Measurements from ENCODE around the gene CATSPERE. TPM values are rescaled to one million over a fixed set of nuclear protein-coding genes. Genes with fewer than 3 reads are reported as not detected.
A peak's percentile ranks its signal among the peaks of the same experiment; 100 is the strongest.

CATSPERE gene
- total RNA-seq, 1 experiment from 2014 or later, result 1.2 TPM

DNA sequence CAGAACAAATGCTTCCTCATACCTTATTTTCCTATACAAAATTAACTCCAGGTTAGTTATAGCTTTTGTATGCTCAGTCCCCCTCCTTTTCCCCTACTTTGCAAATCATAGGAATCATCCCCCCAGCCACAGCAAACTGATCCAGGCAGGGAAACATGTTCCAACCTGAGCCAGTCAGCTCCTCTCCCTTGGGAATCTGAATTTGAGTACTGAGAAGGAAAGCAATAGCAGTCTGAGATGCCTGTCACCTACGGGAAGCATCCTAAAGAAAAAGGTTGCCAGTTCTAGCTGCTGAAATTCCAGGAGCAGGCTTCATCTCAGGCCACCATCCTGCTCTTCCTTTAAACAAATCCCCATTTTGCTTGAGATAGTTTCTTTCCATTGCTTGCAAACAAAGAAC is 16.2 kb upstream of the CATSPERE start:
- peaks cover 22% of the 10 kb centered on the region for H3K4me1 ChIP-seq (replicated peaks; ENCODE audit: insufficient read depth)
- H3K4me2 ChIP-seq, result no peak overlapping the region
- H4K20me1 ChIP-seq (ENCODE audit: insufficient read depth), result no peaks in the 10 kb centered on the region; the same call in 1 of the 2 replicates
- no peak overlapping the region for H3K27ac ChIP-seq
- BruUV-seq (replicated peaks), result no TSS peak
- no peak overlapping the region for H3K4me3 ChIP-seq
- no peaks in the 10 kb centered on the region; the same call in 1 of the 2 replicates for H3F3A ChIP-seq (ENCODE audit: insufficient read depth, low read depth)
- H3K27me3 ChIP-seq (ENCODE audit: insufficient read depth, low read depth), result no peaks in the 10 kb centered on the region
- H3K9me2 ChIP-seq (ENCODE audit: insufficient read depth), result no peaks in the 10 kb centered on the region
- ChIA-PET POLR2A (ENCODE audit: unreplicated experiment) (interaction anchor here (0.9 kb wide), 1 partner anchor 319 kb away, joined by 9 read pairs; no protein-coding TSS in a partner anchor), CTCF (no interaction called here)
- H2AFZ ChIP-seq, result no peak overlapping the region
- peaks cover 22% of the 10 kb centered on the region; the same call in 1 of the 2 replicates for H3K36me3 ChIP-seq (ENCODE audit: low read depth)
- intact Hi-C loops (cut with micrococcal nuclease; ENCODE audit: unreplicated experiment), result no loop called here
- H3K9me3 ChIP-seq (ENCODE audit: insufficient read depth, low read depth), result no peaks in the 10 kb centered on the region
- peaks cover 98% of the 10 kb centered on the region for H3K79me2 ChIP-seq (ENCODE audit: low read depth)
- no peak for TF ChIP-seq EZH2 (IDR thresholded peaks at IDR 0.05; ENCODE audit: low read depth)
- TF ChIP-seq, protein P1, sequence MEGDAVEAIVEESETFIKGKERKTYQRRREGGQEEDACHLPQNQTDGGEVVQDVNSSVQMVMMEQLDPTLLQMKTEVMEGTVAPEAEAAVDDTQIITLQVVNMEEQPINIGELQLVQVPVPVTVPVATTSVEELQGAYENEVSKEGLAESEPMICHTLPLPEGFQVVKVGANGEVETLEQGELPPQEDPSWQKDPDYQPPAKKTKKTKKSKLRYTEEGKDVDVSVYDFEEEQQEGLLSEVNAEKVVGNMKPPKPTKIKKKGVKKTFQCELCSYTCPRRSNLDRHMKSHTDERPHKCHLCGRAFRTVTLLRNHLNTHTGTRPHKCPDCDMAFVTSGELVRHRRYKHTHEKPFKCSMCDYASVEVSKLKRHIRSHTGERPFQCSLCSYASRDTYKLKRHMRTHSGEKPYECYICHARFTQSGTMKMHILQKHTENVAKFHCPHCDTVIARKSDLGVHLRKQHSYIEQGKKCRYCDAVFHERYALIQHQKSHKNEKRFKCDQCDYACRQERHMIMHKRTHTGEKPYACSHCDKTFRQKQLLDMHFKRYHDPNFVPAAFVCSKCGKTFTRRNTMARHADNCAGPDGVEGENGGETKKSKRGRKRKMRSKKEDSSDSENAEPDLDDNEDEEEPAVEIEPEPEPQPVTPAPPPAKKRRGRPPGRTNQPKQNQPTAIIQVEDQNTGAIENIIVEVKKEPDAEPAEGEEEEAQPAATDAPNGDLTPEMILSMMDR (conservative IDR thresholded peaks at IDR 0.05), result no peak
- no peak for DNase-seq

DNA sequence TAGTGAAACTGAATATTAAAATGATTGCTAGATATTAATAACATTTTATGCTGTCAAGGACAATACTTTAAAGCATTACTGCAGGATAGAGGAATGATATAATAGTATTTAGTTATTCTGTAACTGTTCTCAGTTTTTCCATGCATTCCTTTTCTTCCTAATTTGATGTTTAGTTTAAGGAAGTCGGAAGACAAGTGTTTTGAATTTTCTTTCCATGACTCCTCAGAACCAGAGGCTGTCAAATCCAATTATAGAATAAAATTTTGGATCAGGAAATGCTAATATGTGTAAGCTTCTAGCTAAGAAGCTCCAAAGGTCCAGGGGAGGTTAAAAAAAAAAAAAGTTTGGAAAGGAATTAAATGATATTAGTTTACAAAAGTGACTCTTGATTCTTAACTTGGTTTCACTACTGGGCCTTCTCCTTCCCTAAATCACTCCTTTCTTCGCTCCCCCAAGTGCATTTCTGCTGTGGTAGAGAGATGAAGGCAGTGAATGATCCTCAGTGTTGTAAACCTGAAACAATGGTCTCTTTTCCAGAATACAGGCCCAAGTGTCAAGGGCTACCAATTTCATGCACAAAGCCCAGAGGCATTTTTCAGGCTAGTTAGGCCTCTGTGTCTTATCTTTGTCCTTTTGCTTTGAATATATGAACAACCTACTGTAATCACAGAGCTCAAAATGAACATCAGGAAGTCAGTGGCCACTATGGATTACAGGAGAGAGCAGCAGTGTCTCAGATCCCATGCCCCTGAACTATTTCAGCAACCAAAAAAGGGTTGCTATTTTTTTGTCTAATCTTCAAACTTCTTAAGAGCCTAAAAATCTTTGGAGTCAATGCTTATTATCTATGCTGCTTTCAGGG is 15.5 kb upstream of the CATSPERE start:
- Histone ChIP-seq H3K9me3 (ENCODE audit: insufficient read depth, low read depth) (no peaks in the 10 kb centered on the region), H3K79me2 (ENCODE audit: low read depth) (peaks cover 98% of the 10 kb centered on the region), H3F3A (ENCODE audit: insufficient read depth, low read depth) (peaks cover under 1% of the 10 kb centered on the region; the same call in 1 of the 2 replicates), H4K20me1 (ENCODE audit: insufficient read depth) (no peaks in the 10 kb centered on the region; the same call in 1 of the 2 replicates), H3K4me3 (no peak overlapping the region), H3K27ac (0 out of 2 replicates have a peak overlapping the region, but pooled peaks have one; percentile 9), H3K36me3 (ENCODE audit: low read depth) (peaks cover 25% of the 10 kb centered on the region; the same call in 1 of the 2 replicates), H3K4me1 (replicated peaks; ENCODE audit: insufficient read depth) (peaks cover 29% of the 10 kb centered on the region), H2AFZ (no peak overlapping the region), H3K27me3 (ENCODE audit: insufficient read depth, low read depth) (no peaks in the 10 kb centered on the region), H3K4me2 (no peak overlapping the region), H3K9me2 (ENCODE audit: insufficient read depth) (no peaks in the 10 kb centered on the region)
- POLR2A ChIA-PET (ENCODE audit: unreplicated experiment), result no interaction called here
- intact Hi-C loops (cut with micrococcal nuclease; ENCODE audit: unreplicated experiment), result no loop called here
- BruUV-seq (replicated peaks), result no TSS peak
- TF ChIP-seq, protein P1 (conservative IDR thresholded peaks at IDR 0.05), result no peak
- no peak for TF ChIP-seq EZH2 (IDR thresholded peaks at IDR 0.05; ENCODE audit: low read depth)
- CTCF ChIA-PET, result no interaction called here
- DNase-seq, result no peak

DNA sequence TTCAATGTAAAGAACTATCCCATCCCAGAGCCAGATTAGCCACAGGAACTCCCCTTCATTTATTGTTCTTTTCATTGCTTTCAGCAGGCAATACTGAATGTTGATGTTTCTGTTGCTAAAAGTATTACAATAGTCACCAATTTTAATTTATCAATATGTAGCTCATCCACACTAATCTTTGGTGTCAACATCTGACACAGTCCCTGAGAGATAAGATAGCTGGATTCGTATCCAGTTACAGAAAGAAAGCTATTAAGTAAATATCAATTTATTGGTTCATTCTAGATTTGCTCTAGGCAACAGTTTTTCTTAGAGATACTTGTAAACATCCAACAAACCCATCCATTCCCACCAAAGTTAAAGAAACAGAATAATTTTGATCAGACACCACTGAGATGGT is 14.0 kb upstream of the CATSPERE start:
- Histone ChIP-seq H2AFZ (no peak overlapping the region), H3K79me2 (ENCODE audit: low read depth) (peaks cover 92% of the 10 kb centered on the region), H3K27me3 (ENCODE audit: insufficient read depth, low read depth) (no peaks in the 10 kb centered on the region), H3K4me2 (no peak overlapping the region), H3K36me3 (ENCODE audit: low read depth) (peaks cover 25% of the 10 kb centered on the region; the same call in 1 of the 2 replicates), H3K4me1 (replicated peaks; ENCODE audit: insufficient read depth) (peaks cover 29% of the 10 kb centered on the region), H3F3A (ENCODE audit: insufficient read depth, low read depth) (peaks cover 8% of the 10 kb centered on the region; the same call in 1 of the 2 replicates), H3K9me2 (ENCODE audit: insufficient read depth) (no peaks in the 10 kb centered on the region), H4K20me1 (ENCODE audit: insufficient read depth) (no peaks in the 10 kb centered on the region; the same call in 1 of the 2 replicates), H3K4me3 (no peak overlapping the region), H3K9me3 (ENCODE audit: insufficient read depth, low read depth) (no peaks in the 10 kb centered on the region), H3K27ac (no peak overlapping the region)
- DNase-seq, result no peak
- ChIA-PET POLR2A (ENCODE audit: unreplicated experiment) (no interaction called here), CTCF (no interaction called here)
- TF ChIP-seq EZH2 (IDR thresholded peaks at IDR 0.05; ENCODE audit: low read depth), result no peak
- TF ChIP-seq, protein P1 (conservative IDR thresholded peaks at IDR 0.05), result no peak
- intact Hi-C loops (cut with micrococcal nuclease; ENCODE audit: unreplicated experiment), result no loop called here
- no TSS peak for BruUV-seq (replicated peaks)
